PC-9 (cell line): ENCODE data around the gene AHCYL2. TPM values are rescaled to one million over a fixed set of nuclear protein-coding genes. Genes with fewer than 3 reads are reported as not detected.

Experiments
- BruUV-seq: library from RNA; stranded (reverse); fragments of 400-500 nt; replicated peaks from 2 replicates; lab custom pipeline; 2021; lab: Mats Ljungman, UMichigan
- CTCF ChIA-PET: fragments of 300-600 bp; sonication (Branson Sonifier 250); formaldehyde crosslinking; loops from one replicate; lab custom pipeline; 2022; ENCODE audit warnings: antibody characterized with exemption; lab: Charles Lee
- POLR2A ChIA-PET: fragments of 300-600 bp; sonication (Branson Sonifier 250); formaldehyde crosslinking; loops from one replicate; lab custom pipeline; 2022; ENCODE audit warnings: antibody characterized with exemption; ENCODE audit not compliant: unreplicated experiment; lab: Charles Lee
- DNase-seq, 2 experiments: peaks; one replicate each; pipeline versions ENCODE4 v3.0.0 to v3.0.0-alpha.2; 2015 to 2022; ENCODE audit warnings: mixed read lengths in 1 of 2
- H2AFZ ChIP-seq: fragments of 200-600 bp; sonication (generic); 2 replicates; pipeline ENCODE4 v1.8.1; 2017; ENCODE audit warnings: antibody characterized with exemption
- H3F3A ChIP-seq: fragments of 200-600 bp; sonication (generic); 2 replicates; pipeline ENCODE4 v1.8.1; 2017; ENCODE audit warnings: antibody characterized with exemption, mild to moderate bottlenecking, low read depth; ENCODE audit not compliant: insufficient read depth
- H3K27ac ChIP-seq: fragments of 200-600 bp; sonication (generic); 2 replicates; pipeline ENCODE4 v1.6.1; 2016; ENCODE audit warnings: mixed run types
- H3K27me3 ChIP-seq: fragments of 200-600 bp; sonication (generic); 2 replicates; pipeline ENCODE4 v1.6.1; 2016; ENCODE audit warnings: low read depth, mixed run types; ENCODE audit not compliant: insufficient read depth
- H3K36me3 ChIP-seq: fragments of 200-600 bp; sonication (generic); 2 replicates; pipeline ENCODE4 v1.6.1; 2016; ENCODE audit warnings: low read depth, mixed run types
- H3K4me1 ChIP-seq: fragments of 200-600 bp; sonication (generic); replicated peaks from 2 replicates; pipeline ENCODE4 v1.6.1; 2016; ENCODE audit warnings: mixed run types; ENCODE audit not compliant: insufficient read depth
- H3K4me2 ChIP-seq: fragments of 200-600 bp; sonication (generic); 2 replicates; pipeline ENCODE4 v1.6.1; 2017; ENCODE audit warnings: mixed run types
- H3K4me3 ChIP-seq: fragments of 200-600 bp; sonication (generic); 2 replicates; pipeline ENCODE4 v1.6.1; 2016; ENCODE audit warnings: mixed run types
- H3K79me2 ChIP-seq: fragments of 200-600 bp; sonication (generic); 2 replicates; pipeline ENCODE4 v1.6.1; 2017; ENCODE audit warnings: low read depth, mixed run types
- H3K9me2 ChIP-seq: fragments of 200-600 bp; sonication (generic); 2 replicates; pipeline ENCODE4 v1.8.1; 2017; ENCODE audit warnings: mild to moderate bottlenecking; ENCODE audit not compliant: insufficient read depth
- H3K9me3 ChIP-seq: fragments of 200-600 bp; sonication (generic); 2 replicates; pipeline ENCODE4 v1.8.1; 2016; ENCODE audit warnings: low read depth; ENCODE audit not compliant: insufficient read depth
- H4K20me1 ChIP-seq: fragments of 200-600 bp; sonication (generic); 2 replicates; pipeline ENCODE4 v1.8.1; 2017; ENCODE audit not compliant: insufficient read depth
- EZH2 ChIP-seq: fragments of 200-600 bp; sonication (generic); IDR thresholded peaks from 2 replicates; pipeline ENCODE4 v1.8.0; 2017; ENCODE audit warnings: antibody characterized with exemption, low read depth
- intact Hi-C: fragments of 100-400 bp; cut with micrococcal nuclease; formaldehyde crosslinking; loops from one replicate; pipeline ENCODE4 v1.10.0; 2022; ENCODE audit not compliant: unreplicated experiment
- total RNA-seq: library from RNA; stranded (reverse); gene quantifications from 2 replicates; pipeline ENCODE4 v1.2.3, GENCODE V29; 2021
- TF ChIP-seq, protein P1 (sequence below): fragments of 200-600 bp; sonication (generic); conservative IDR thresholded peaks from 2 replicates; pipeline ENCODE4 v1.6.1; 2017; ENCODE audit warnings: mixed run types, antibody characterized with exemption, mild to moderate bottlenecking, moderate library complexity

Gene AHCYL2
- total RNA-seq, 1 experiment from 2014 or later = 15.7 TPM

DNA sequence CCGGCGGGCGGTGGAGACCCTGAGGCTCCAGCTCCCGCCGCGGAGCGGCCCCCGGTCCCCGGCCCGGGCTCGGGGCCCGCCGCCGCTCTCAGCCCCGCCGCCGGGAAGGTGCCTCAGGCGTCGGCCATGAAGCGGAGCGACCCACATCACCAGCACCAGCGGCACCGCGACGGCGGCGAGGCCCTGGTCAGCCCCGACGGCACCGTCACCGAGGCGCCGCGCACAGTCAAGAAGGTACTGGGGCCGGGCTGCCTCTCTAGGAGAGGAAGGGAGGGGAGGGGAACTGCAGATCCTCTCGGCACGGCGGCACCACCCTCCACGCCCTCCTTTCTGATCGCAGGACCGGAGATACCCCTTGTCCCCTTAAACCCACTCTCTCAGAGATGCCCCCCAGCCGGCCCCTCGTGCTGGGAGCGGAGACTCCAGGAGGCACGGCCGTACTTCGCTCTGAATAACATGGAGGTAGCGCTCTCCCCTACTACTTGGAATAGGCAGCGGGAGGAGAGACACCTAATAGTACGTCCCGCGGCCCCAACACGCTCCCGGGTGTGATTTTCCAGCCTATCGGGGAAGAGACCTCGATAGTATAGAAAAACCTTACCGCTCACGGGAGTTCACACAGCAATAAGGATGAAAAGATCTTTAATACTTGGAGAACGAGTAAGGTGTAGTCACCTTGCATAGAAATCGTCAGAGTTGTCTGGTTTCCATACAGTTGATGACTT, 538 bp downstream of the AHCYL2 start:
- Histone ChIP-seq H3K9me3 (no peaks in the 10 kb centered on the region), H3K36me3 (no peaks in the 10 kb centered on the region), H3K4me2 (peak overlapping the region; percentile 94), H3K27ac (peak overlapping the region; percentile 11; the same call in 1 of the 2 replicates), H3K27me3 (no peaks in the 10 kb centered on the region), H4K20me1 (no peaks in the 10 kb centered on the region), H2AFZ (peak overlapping the region; percentile 89), H3F3A (peaks cover 5% of the 10 kb centered on the region), H3K9me2 (no peaks in the 10 kb centered on the region), H3K4me1 (peaks cover 19% of the 10 kb centered on the region), H3K79me2 (peaks cover 15% of the 10 kb centered on the region), H3K4me3 (peak overlapping the region; percentile 75)
- CTCF ChIA-PET = interaction anchor here (0.5 to 1.0 kb wide), 9 partner anchors 39 to 432 kb away, joined by 3 to 9 read pairs (median 4); no protein-coding TSS in a partner anchor
- no peak for TF ChIP-seq EZH2
- TF ChIP-seq, protein P1, sequence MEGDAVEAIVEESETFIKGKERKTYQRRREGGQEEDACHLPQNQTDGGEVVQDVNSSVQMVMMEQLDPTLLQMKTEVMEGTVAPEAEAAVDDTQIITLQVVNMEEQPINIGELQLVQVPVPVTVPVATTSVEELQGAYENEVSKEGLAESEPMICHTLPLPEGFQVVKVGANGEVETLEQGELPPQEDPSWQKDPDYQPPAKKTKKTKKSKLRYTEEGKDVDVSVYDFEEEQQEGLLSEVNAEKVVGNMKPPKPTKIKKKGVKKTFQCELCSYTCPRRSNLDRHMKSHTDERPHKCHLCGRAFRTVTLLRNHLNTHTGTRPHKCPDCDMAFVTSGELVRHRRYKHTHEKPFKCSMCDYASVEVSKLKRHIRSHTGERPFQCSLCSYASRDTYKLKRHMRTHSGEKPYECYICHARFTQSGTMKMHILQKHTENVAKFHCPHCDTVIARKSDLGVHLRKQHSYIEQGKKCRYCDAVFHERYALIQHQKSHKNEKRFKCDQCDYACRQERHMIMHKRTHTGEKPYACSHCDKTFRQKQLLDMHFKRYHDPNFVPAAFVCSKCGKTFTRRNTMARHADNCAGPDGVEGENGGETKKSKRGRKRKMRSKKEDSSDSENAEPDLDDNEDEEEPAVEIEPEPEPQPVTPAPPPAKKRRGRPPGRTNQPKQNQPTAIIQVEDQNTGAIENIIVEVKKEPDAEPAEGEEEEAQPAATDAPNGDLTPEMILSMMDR = no peak
- intact Hi-C loops = loop anchor here (2.0 to 10.0 kb wide), 4 partner anchors 69 to 849 kb away; partner anchors contain the start of gene KLHDC10
- no TSS peak for BruUV-seq
- POLR2A ChIA-PET = interaction anchor here (0.5 to 0.7 kb wide), 7 partner anchors 10 to 1826 kb away, joined by 4 to 16 read pairs (median 7); no protein-coding TSS in a partner anchor
- peak in 1 of 2 experiments; percentile 59 for DNase-seq

DNA sequence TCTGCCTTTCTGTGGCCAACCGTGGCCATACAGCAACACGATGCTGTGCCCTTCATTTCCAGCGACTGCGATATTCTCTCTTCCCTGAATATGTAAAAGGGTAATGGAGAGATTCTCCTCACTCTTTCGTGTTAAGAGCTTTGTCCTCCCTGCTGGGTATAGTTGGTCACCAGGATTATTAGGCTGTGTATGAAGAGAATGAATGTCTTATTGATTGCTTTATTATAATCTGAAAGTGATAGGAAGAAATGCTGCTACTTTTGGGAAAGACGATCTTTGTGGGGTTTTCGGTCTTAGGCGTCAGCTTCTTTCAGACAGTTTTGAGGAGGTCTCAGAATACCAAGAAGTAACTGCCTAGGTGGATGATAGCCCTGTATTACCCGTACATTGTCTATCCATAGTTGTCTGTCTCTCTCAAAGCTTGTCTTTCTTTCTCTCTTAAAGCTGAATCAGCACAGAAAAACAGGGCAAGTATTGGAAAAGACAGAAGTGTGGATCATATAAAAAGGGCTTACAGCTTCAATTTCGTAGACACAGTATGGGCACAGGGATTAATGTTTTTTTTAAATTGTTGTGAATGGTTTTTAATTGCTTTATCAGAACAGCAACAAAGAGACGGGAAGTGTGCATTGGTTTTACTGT, 1.2 kb downstream of the AHCYL2 start:
- TF ChIP-seq, protein P1 = no peak
- no peak for TF ChIP-seq EZH2
- Histone ChIP-seq H3K4me3 (peak overlapping the region; percentile 75), H3K27ac (peak overlapping the region; percentile 11; the same call in 1 of the 2 replicates), H3K9me2 (no peaks in the 10 kb centered on the region), H3K36me3 (no peaks in the 10 kb centered on the region), H3K4me1 (peaks cover 19% of the 10 kb centered on the region), H4K20me1 (no peaks in the 10 kb centered on the region), H3K9me3 (no peaks in the 10 kb centered on the region), H2AFZ (peak overlapping the region; percentile 89), H3F3A (peaks cover 5% of the 10 kb centered on the region), H3K27me3 (no peaks in the 10 kb centered on the region), H3K4me2 (peak overlapping the region; percentile 94), H3K79me2 (peaks cover 15% of the 10 kb centered on the region)
- intact Hi-C loops = loop anchor here (2.0 to 10.0 kb wide), 4 partner anchors 69 to 849 kb away; partner anchors contain the start of gene KLHDC10
- DNase-seq = no peak
- ChIA-PET POLR2A (interaction anchor here (0.6 kb wide), 1 partner anchor 46 kb away, joined by 4 read pairs; no protein-coding TSS in a partner anchor), CTCF (interaction anchor here (0.6 to 1.0 kb wide), 4 partner anchors 9 to 141 kb away, joined by 3 read pairs; no protein-coding TSS in a partner anchor)
- BruUV-seq = TSS peak; percentile 48
